ENCODE data around the gene GPR142.

DNA sequence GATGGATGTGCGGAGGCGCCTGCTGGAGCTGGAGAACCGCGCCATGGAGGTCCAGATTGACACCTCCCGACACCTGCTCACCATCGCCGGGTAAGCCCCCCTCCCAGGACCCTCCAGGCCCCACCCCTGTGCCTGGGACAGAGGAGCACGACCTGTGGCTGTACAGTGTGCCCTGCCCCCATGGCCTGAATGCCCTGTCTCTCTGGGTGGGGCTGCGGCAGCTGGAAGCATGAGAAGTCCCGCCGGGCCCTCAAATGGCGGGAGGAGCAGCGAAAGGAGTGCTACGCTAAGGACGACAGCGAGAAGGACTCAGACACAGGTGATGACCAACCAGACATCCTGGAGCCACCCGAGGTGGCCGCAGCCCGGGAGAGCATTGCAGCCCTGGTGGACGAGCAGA lies 16.8 kb upstream of the GPR142 start:
- TF ChIP-seq, protein P1, sequence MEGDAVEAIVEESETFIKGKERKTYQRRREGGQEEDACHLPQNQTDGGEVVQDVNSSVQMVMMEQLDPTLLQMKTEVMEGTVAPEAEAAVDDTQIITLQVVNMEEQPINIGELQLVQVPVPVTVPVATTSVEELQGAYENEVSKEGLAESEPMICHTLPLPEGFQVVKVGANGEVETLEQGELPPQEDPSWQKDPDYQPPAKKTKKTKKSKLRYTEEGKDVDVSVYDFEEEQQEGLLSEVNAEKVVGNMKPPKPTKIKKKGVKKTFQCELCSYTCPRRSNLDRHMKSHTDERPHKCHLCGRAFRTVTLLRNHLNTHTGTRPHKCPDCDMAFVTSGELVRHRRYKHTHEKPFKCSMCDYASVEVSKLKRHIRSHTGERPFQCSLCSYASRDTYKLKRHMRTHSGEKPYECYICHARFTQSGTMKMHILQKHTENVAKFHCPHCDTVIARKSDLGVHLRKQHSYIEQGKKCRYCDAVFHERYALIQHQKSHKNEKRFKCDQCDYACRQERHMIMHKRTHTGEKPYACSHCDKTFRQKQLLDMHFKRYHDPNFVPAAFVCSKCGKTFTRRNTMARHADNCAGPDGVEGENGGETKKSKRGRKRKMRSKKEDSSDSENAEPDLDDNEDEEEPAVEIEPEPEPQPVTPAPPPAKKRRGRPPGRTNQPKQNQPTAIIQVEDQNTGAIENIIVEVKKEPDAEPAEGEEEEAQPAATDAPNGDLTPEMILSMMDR (IDR thresholded peaks at IDR 0.05), result no peak
- TF ChIP-seq POLR2A (IDR thresholded peaks at IDR 0.05) (no peak), EP300 (IDR thresholded peaks at IDR 0.05) (no peak)
